ENCODE results near the gene BCCIP.
A peak's percentile ranks its signal among the peaks of the same experiment; 100 is the strongest.

BCCIP gene

GRCh38 chr10:125843603-125844329, 20.4 kb downstream of the BCCIP start:
- DNase-seq: no peak

- peak in 21 of 56 donors; percentile 6 to 49 (median 21) for DNase-seq
Measured at GRCh38 chr10:125844751-125845221, 21.4 kb downstream of the BCCIP start.

- peak in 1 of 56 donors; percentile 10 for DNase-seq
Measured at GRCh38 chr10:125845617-125846016, 22.3 kb downstream of the BCCIP start.

- DNase-seq: no peak
Measured at GRCh38 chr10:125846894-125847293, 23.5 kb downstream of the BCCIP start.

- DNase-seq: no peak
Measured at GRCh38 chr10:125848371-125848770, 25.0 kb downstream of the BCCIP start.

- no peak for DNase-seq
Measured at GRCh38 chr10:125848857-125849256, 25.5 kb downstream of the BCCIP start.

- DNase-seq: no peak
Measured at GRCh38 chr10:125849448-125849847, 26.1 kb downstream of the BCCIP start.

GRCh38 chr10:125850766-125851731, 27.7 kb downstream of the BCCIP start:
- DNase-seq: no peak

- peak in 1 of 56 donors; percentile 14 for DNase-seq
Measured at GRCh38 chr10:125852487-125852886, 29.1 kb downstream of the BCCIP start.

- DNase-seq: no peak
Measured at GRCh38 chr10:125857185-125857760, 33.9 kb downstream of the BCCIP start.

GRCh38 chr10:125859128-125859817, 35.9 kb downstream of the BCCIP start:
- DNase-seq: no peak

- no peak for DNase-seq
Measured at GRCh38 chr10:125865120-125865519, 41.8 kb downstream of the BCCIP start.

GRCh38 chr10:125866421-125867029, 43.2 kb downstream of the BCCIP start:
- no peak for DNase-seq

- DNase-seq: peak in 1 of 56 donors; percentile 12
Measured at GRCh38 chr10:125868372-125868975, 45.1 kb downstream of the BCCIP start.

- DNase-seq: no peak
Measured at GRCh38 chr10:125871338-125871737, 48.0 kb downstream of the BCCIP start.

GRCh38 chr10:125878957-125879835, 55.9 kb downstream of the BCCIP start:
- no peak for DNase-seq

- no peak for DNase-seq
Measured at GRCh38 chr10:125880719-125881118, 57.4 kb downstream of the BCCIP start.

- no peak for DNase-seq
Measured at GRCh38 chr10:125881192-125881591, 57.8 kb downstream of the BCCIP start, which contains the start of gene DHX32. Gene DHX32, minus strand, starts transcription at chr10:125881292. Its CDS starts 468 bp downstream, at chr10:125880824.

- no peak for DNase-seq
Measured at GRCh38 chr10:125882596-125882995, 59.2 kb downstream of the BCCIP start.

Measured in nucleus accumbens (tissue), 56 donors.